Liver (tissue), 9 donors: ENCODE results near the gene SYTL3. TPM values are rescaled to one million over a fixed set of nuclear protein-coding genes. Genes with fewer than 3 reads are reported as not detected.

Source experiments
- DNase-seq: peaks from one replicate; pipeline ENCODE4 v3.0.0-alpha.2; 2017; ENCODE audit warnings: low spot score
- H3K27ac ChIP-seq, 2 donors: one replicate each; pipeline ENCODE4 v1.7.0; 2013; ENCODE audit warnings: inconsistent platforms in 2 of 2, low read length in 2 of 2, control low read depth in 1 of 2, low read depth in 1 of 2, mild to moderate bottlenecking in 1 of 2
- H3K27me3 ChIP-seq, 4 donors: one replicate each; pipeline versions ENCODE4 v1.6.1 to v1.7.0; 2013; ENCODE audit warnings: low read length in 3 of 4, inconsistent platforms in 1 of 4, mild to moderate bottlenecking in 1 of 4, moderate library complexity in 1 of 4; ENCODE audit not compliant: control insufficient read depth in 4 of 4, insufficient read depth in 4 of 4
- H3K36me3 ChIP-seq, 4 donors: one replicate each; pipeline versions ENCODE4 v1.6.1 to v1.7.0; 2013; ENCODE audit warnings: low read length in 3 of 4, mild to moderate bottlenecking in 3 of 4, low read depth in 1 of 4, moderate library complexity in 1 of 4; ENCODE audit not compliant: control insufficient read depth in 4 of 4, insufficient read depth in 3 of 4
- H3K4me1 ChIP-seq, 4 donors: one replicate each; pipeline versions ENCODE4 v1.6.1 to v1.7.0; 2013; ENCODE audit warnings: low read length in 3 of 4, mild to moderate bottlenecking in 3 of 4, moderate library complexity in 1 of 4; ENCODE audit not compliant: control insufficient read depth in 4 of 4, insufficient read depth in 4 of 4
- H3K4me3 ChIP-seq, 3 donors: one replicate each; pipeline versions ENCODE4 v1.6.1 to v1.7.0; 2013; ENCODE audit warnings: low read length in 3 of 3, control low read depth in 1 of 3, low read depth in 1 of 3, mild to moderate bottlenecking in 1 of 3
- H3K9ac ChIP-seq, 2 donors: one replicate each; pipeline ENCODE4 v1.7.0; 2013; ENCODE audit warnings: low read length in 2 of 2, mild to moderate bottlenecking in 2 of 2, moderate library complexity in 2 of 2, control low read depth in 1 of 2, low read depth in 1 of 2
- H3K9me3 ChIP-seq, 4 donors: one replicate each; pipeline versions ENCODE4 v1.6.1 to v1.7.0; 2013; ENCODE audit warnings: low read length in 3 of 4; ENCODE audit not compliant: control insufficient read depth in 4 of 4
- CTCF ChIP-seq: fragments of 150-350 bp; IDR thresholded peaks from 2 replicates; pipeline ENCODE4 v1.5.1; 2017; ENCODE audit warnings: improper control_type of control experiment, low read depth, low read length; ENCODE audit not compliant: missing input control
- EGR1 ChIP-seq, 2 donors: IDR thresholded peaks; 2 replicates each; pipeline ENCODE4 v1.6.1; 2016 to 2018; ENCODE audit warnings: antibody characterized with exemption in 2 of 2, low read depth in 2 of 2
- FOXA1 ChIP-seq: IDR thresholded peaks from 2 replicates; pipeline ENCODE4 v1.6.1; 2016; ENCODE audit warnings: antibody characterized with exemption
- FOXA2 ChIP-seq: IDR thresholded peaks from 2 replicates; pipeline ENCODE4 v1.6.1; 2016; ENCODE audit warnings: antibody characterized with exemption
- GABPA ChIP-seq, 2 donors: IDR thresholded peaks in 1 of 2; conservative IDR thresholded peaks in 1 of 2; 2 replicates each; pipeline ENCODE4 v1.6.1; 2016; ENCODE audit warnings: antibody characterized with exemption in 2 of 2, mild to moderate bottlenecking in 1 of 2, moderate library complexity in 1 of 2
- HNF4A ChIP-seq, 2 donors: conservative IDR thresholded peaks; 2 replicates each; pipeline ENCODE4 v1.6.1; 2016; ENCODE audit warnings: antibody characterized with exemption in 2 of 2, mild to moderate bottlenecking in 2 of 2
- JUND ChIP-seq, 2 donors: IDR thresholded peaks; 2 replicates each; pipeline ENCODE4 v1.6.1; 2016; ENCODE audit warnings: antibody characterized with exemption in 2 of 2
- MAX ChIP-seq: IDR thresholded peaks from 2 replicates; pipeline ENCODE4 v1.6.1; 2016; ENCODE audit warnings: antibody characterized with exemption
- RAD21 ChIP-seq, 2 donors: IDR thresholded peaks; 2 replicates each; pipeline ENCODE4 v1.6.1; 2016; ENCODE audit warnings: antibody characterized with exemption in 2 of 2, mild to moderate bottlenecking in 2 of 2
- REST ChIP-seq: IDR thresholded peaks from 2 replicates; pipeline ENCODE4 v1.6.1; 2016; ENCODE audit warnings: antibody characterized with exemption, mild to moderate bottlenecking
- RXRA ChIP-seq, 2 donors: IDR thresholded peaks; 2 replicates each; pipeline ENCODE4 v1.6.1; 2017 to 2018; ENCODE audit warnings: antibody characterized with exemption in 2 of 2, mild to moderate bottlenecking in 1 of 2
- SP1 ChIP-seq: IDR thresholded peaks from 2 replicates; pipeline ENCODE4 v1.6.1; 2018; ENCODE audit warnings: antibody characterized with exemption, mild to moderate bottlenecking
- ZBTB33 ChIP-seq: IDR thresholded peaks from 2 replicates; pipeline ENCODE4 v1.6.1; 2016; ENCODE audit warnings: antibody characterized with exemption
- WGBS: extraction: QIAGEN DNeasy Blood & Tissue Kit; methylation state at CpG from one replicate; pipeline ENCODE4 v1.1.7; 2013; 5-methylcytosine and 5-hydroxymethylcytosine counted together
- polyA plus RNA-seq, 2 donors: library from polyadenylated mRNA; stranded (reverse) in 1 of 2; unstranded in 1 of 2; fragments of 200-250 nt in 1 of 2; fragments of >200 nt in 1 of 2; fragmentation: Nextera tagmentation in 1 of 2; extraction: Ambion mirVana in 1 of 2; gene quantifications; one replicate each; pipeline versions ENCODE4 v1.2.1 to v1.2.3, GENCODE V29; 2013 to 2015
- total RNA-seq, 2 donors: library from RNA; depleted of rRNA; stranded (reverse); fragments of >200 nt; gene quantifications; one replicate each; pipeline ENCODE4 v1.2.3, GENCODE V29; 2014
- donor health status: healthy.
- donor health status: healthy.
- donor health status: healthy.
- donor health status: healthy.
- donor health status: healthy.

SYTL3 gene
- total and polyA plus RNA-seq, 4 donors, result 0.28 to 1.7 (median 0.51) TPM

GRCh38 chr6:158758941-158759479, 109.2 kb downstream of the SYTL3 start (continued):
- TF ChIP-seq CTCF (no peak), HNF4A (conservative IDR thresholded peaks at IDR 0.05) (no peak), MAX (no peak)

GRCh38 chr6:158759966-158760617, 110.2 kb downstream of the SYTL3 start:
- Histone ChIP-seq H3K9me3 (no peaks in the 10 kb centered on the region), H3K27ac (no peak overlapping the region), H3K27me3 (no peaks in the 10 kb centered on the region), H3K4me3 (no peak overlapping the region), H3K36me3 (peaks cover 2 to 10% (median 7%) of the 10 kb centered on the region in 4 donors), H3K9ac (no peak overlapping the region), H3K4me1 (no peaks in the 10 kb centered on the region)
- TF ChIP-seq MAX (no peak), HNF4A (conservative IDR thresholded peaks at IDR 0.05) (no peak), GABPA (IDR thresholded peaks at IDR 0.05 in 1 of 2, conservative IDR thresholded peaks at IDR 0.05 in 1 of 2) (no peak), FOXA2 (no peak), FOXA1 (no peak), EGR1 (IDR thresholded peaks at IDR 0.05; ENCODE audit: low read depth in 2 of 2) (no peak), RXRA (IDR thresholded peaks at IDR 0.05) (no peak), ZBTB33 (no peak), CTCF (no peak), SP1 (no peak), JUND (IDR thresholded peaks at IDR 0.05) (no peak), RAD21 (IDR thresholded peaks at IDR 0.05) (no peak), REST (no peak)
- DNase-seq, result no peak
- WGBS, result 89% methylated on average over 7 of the region's 7 CpGs
